HEK293T (cell line): ENCODE measurements around the gene DLX4.

Experiments
- CTCF ChIA-PET: fragments of 350-600 bp; formaldehyde crosslinking; extraction: SDS; loops from one replicate; lab custom pipeline; 2021; ENCODE audit warnings: antibody characterized with exemption, inconsistent platforms; lab: Yijun Ruan, JAX
- POLR2A ChIA-PET: fragments of 350-600 bp; formaldehyde crosslinking; extraction: SDS; loops from one replicate; lab custom pipeline; 2020; ENCODE audit warnings: antibody characterized with exemption, inconsistent platforms; lab: Yijun Ruan, JAX
- DNase-seq: peaks from one replicate; pipeline ENCODE4 v3.0.0; 2012; ENCODE audit warnings: mixed read lengths; ENCODE audit errors: extremely low spot score
- ARNT ChIP-seq: fragments of 450-650 bp; IDR thresholded peaks from 2 replicates; pipeline ENCODE4 v1.6.1; 2017; ENCODE audit warnings: mild to moderate bottlenecking
- BHLHE40 ChIP-seq: fragments of 450-650 bp; IDR thresholded peaks from 2 replicates; pipeline ENCODE4 v1.6.1; 2016; ENCODE audit warnings: mild to moderate bottlenecking, moderate library complexity, borderline replicate concordance
- CTBP1 ChIP-seq: fragments of 450-650 bp; IDR thresholded peaks from 2 replicates; pipeline ENCODE4 v1.6.1; 2016; ENCODE audit warnings: borderline replicate concordance
- ELF4 ChIP-seq: fragments of 450-650 bp; IDR thresholded peaks from 2 replicates; pipeline ENCODE4 v1.6.1; 2017; ENCODE audit warnings: antibody characterized with exemption
- FOXA1 ChIP-seq: fragments of 450-650 bp; IDR thresholded peaks from 2 replicates; pipeline ENCODE4 v1.6.1; 2016; ENCODE audit warnings: mild to moderate bottlenecking
- FOXK2 ChIP-seq: fragments of 450-650 bp; IDR thresholded peaks from 2 replicates; pipeline ENCODE4 v1.6.1; 2016; ENCODE audit warnings: mild to moderate bottlenecking
- FOXM1 ChIP-seq: fragments of 450-650 bp; IDR thresholded peaks from 2 replicates; pipeline ENCODE4 v1.6.1; 2017; ENCODE audit warnings: mild to moderate bottlenecking, borderline replicate concordance
- HDGF ChIP-seq: fragments of 450-650 bp; IDR thresholded peaks from 2 replicates; pipeline ENCODE4 v1.6.1; 2017; ENCODE audit warnings: antibody characterized with exemption, borderline replicate concordance
- L3MBTL2 ChIP-seq: fragments of 450-650 bp; conservative IDR thresholded peaks from 2 replicates; pipeline ENCODE4 v1.6.1; 2016; ENCODE audit warnings: mild to moderate bottlenecking
- LEF1 ChIP-seq: fragments of 450-650 bp; IDR thresholded peaks from 2 replicates; pipeline ENCODE4 v1.6.1; 2017; ENCODE audit warnings: mild to moderate bottlenecking, borderline replicate concordance
- NFRKB ChIP-seq: fragments of 450-650 bp; IDR thresholded peaks from 2 replicates; pipeline ENCODE4 v1.6.1; 2016; ENCODE audit warnings: mild to moderate bottlenecking, moderate library complexity
- PKNOX1 ChIP-seq: fragments of 450-650 bp; IDR thresholded peaks from 2 replicates; pipeline ENCODE4 v1.6.1; 2016
- SP1 ChIP-seq: fragments of 450-650 bp; IDR thresholded peaks from 2 replicates; pipeline ENCODE4 v1.6.1; 2017
- SUZ12 ChIP-seq: fragments of 450-650 bp; IDR thresholded peaks from 2 replicates; pipeline ENCODE4 v1.6.1; 2016; ENCODE audit warnings: mild to moderate bottlenecking
- TARDBP ChIP-seq: fragments of 450-650 bp; IDR thresholded peaks from 2 replicates; pipeline ENCODE4 v1.6.1; 2016
- ZNF384 ChIP-seq: fragments of 450-650 bp; IDR thresholded peaks from 2 replicates; pipeline ENCODE4 v1.6.1; 2016

Gene DLX4

GRCh38 chr17:49978501-49978900 lies 9.5 kb downstream of the DLX4 start:
- TF ChIP-seq TARDBP, result no peak
- no peak for TF ChIP-seq SUZ12
- no peak for TF ChIP-seq SP1
- TF ChIP-seq HDGF, result no peak
- TF ChIP-seq LEF1, result no peak
- TF ChIP-seq BHLHE40, result no peak
- TF ChIP-seq L3MBTL2, result no peak
- no peak for TF ChIP-seq PKNOX1
- no peak for TF ChIP-seq ARNT
- no peak for TF ChIP-seq FOXK2
- ChIA-PET POLR2A (interaction anchor here (1.0 to 1.5 kb wide), 3 partner anchors 10 to 301 kb away, joined by 3 to 5 read pairs (median 4); partner anchors contain the start of gene DLX4), CTCF (interaction anchor here (1.4 kb wide), 2 partner anchors 10 to 26 kb away, joined by 4 to 7 read pairs; no protein-coding TSS in a partner anchor)
- DNase-seq, result no peak

GRCh38 chr17:49979748-49980479 lies 10.9 kb downstream of the DLX4 start:
- CTCF ChIA-PET, result interaction anchor here (1.1 to 1.4 kb wide), 2 partner anchors 9 to 28 kb away, joined by 4 to 5 read pairs; no protein-coding TSS in a partner anchor
- POLR2A ChIA-PET, result interaction anchor here (1.5 kb wide), 1 partner anchor 11 kb away, joined by 3 read pairs; the partner anchor contains the start of gene DLX4
- no peak for DNase-seq
- TF ChIP-seq LEF1 (no peak), L3MBTL2 (no peak), ARNT (no peak), FOXA1 (no peak), SP1 (no peak), BHLHE40 (no peak), FOXK2 (no peak), PKNOX1 (no peak), ELF4 (no peak), SUZ12 (no peak), FOXM1 (no peak), NFRKB (no peak), CTBP1 (no peak), HDGF (no peak)

GRCh38 chr17:49980703-49981197 lies 11.8 kb downstream of the DLX4 start:
- no peak for DNase-seq
- ChIA-PET CTCF (interaction anchor here (0.7 to 1.1 kb wide), 2 partner anchors 17 to 28 kb away, joined by 3 to 5 read pairs; no protein-coding TSS in a partner anchor), POLR2A (interaction anchor here (1.5 kb wide), 1 partner anchor 12 kb away, joined by 3 read pairs; the partner anchor contains the start of gene DLX4)
- TF ChIP-seq ZNF384 (no peak), ELF4 (no peak), NFRKB (no peak), PKNOX1 (no peak), FOXM1 (no peak), SP1 (no peak), FOXA1 (no peak), BHLHE40 (no peak), HDGF (no peak), FOXK2 (no peak), CTBP1 (no peak), TARDBP (no peak), LEF1 (no peak), ARNT (no peak), SUZ12 (no peak), L3MBTL2 (no peak)

GRCh38 chr17:49984283-49984682 lies 15.3 kb downstream of the DLX4 start:
- TF ChIP-seq ARNT, result no peak
- no peak for TF ChIP-seq FOXK2
- no peak for TF ChIP-seq L3MBTL2
- no peak for DNase-seq
- POLR2A ChIA-PET, result interaction anchor here (1.0 kb wide), 1 partner anchor 11 kb away, joined by 3 read pairs; no protein-coding TSS in a partner anchor

GRCh38 chr17:49984776-49985175 lies 15.8 kb downstream of the DLX4 start:
- no peak for DNase-seq
- ChIA-PET POLR2A (no interaction called here), CTCF (no interaction called here)
- no peak for TF ChIP-seq ZNF384
- no peak for TF ChIP-seq FOXA1
- TF ChIP-seq LEF1, result no peak
- TF ChIP-seq CTBP1, result no peak
- TF ChIP-seq FOXK2, result no peak
- no peak for TF ChIP-seq TARDBP
- TF ChIP-seq ARNT, result no peak
- TF ChIP-seq ELF4, result no peak
- no peak for TF ChIP-seq PKNOX1
- TF ChIP-seq BHLHE40, result no peak
- TF ChIP-seq FOXM1, result no peak
- TF ChIP-seq NFRKB, result no peak
- TF ChIP-seq L3MBTL2, result no peak

More at GRCh38 chr17:49984283-49984682, 15.3 kb downstream of the DLX4 start:
- CTCF ChIA-PET, result interaction anchor here (1.1 kb wide), 1 partner anchor 31 kb away, joined by 3 read pairs; no protein-coding TSS in a partner anchor
